ENCODE results near the gene TEX19.
"Not testable (repeated sequence)": the region's sequence is repeated elsewhere in the genome, so short reads cannot be mapped to it uniquely, and the experiment has no call there.

Gene TEX19

DNA sequence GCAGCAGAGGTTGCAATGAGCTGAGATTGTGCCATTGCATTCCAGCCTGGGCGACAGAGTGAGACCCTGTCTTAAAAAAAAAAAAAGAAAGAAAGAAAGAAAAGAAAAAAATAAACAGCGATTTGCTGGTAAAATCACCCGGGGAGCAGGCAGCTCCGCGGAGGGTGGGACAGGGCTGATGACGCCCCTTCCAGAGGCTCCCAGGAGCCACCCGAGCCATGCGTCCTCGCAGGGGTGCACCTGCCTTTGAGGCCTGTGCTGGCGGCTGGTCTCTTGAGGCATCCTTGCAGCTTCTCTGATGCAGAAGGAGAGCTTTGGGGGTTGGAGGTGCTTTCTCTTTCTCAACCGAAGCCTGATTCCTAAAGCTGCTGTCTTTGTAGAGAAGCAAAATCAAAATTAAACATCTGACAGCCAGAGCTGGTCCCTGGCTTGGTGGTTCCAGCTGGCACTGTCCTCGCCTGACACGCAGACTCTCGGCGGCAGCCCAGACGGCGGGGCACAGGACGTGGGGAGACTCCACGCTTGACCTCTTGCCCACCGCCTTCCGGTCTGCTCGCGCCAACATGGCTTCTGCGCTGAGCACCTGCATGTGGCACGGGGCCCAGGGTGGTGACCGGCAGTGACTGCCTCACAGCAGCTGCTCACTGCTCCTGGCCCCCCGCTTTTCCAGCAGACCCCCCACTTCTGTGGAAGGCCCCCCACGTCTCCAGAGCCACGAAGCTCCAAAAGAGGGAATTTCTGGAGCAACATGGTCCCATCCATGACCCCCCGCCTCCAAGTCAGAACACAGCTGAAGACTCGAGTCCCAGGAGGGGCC, 19.1 kb downstream of the TEX19 start:
- no peak for DNase-seq
- H3K4me3 ChIP-seq (ENCODE audit: low read depth, low read length): no peak overlapping the region
- no peak overlapping the region for H3K27ac ChIP-seq
- TF ChIP-seq, protein P1, sequence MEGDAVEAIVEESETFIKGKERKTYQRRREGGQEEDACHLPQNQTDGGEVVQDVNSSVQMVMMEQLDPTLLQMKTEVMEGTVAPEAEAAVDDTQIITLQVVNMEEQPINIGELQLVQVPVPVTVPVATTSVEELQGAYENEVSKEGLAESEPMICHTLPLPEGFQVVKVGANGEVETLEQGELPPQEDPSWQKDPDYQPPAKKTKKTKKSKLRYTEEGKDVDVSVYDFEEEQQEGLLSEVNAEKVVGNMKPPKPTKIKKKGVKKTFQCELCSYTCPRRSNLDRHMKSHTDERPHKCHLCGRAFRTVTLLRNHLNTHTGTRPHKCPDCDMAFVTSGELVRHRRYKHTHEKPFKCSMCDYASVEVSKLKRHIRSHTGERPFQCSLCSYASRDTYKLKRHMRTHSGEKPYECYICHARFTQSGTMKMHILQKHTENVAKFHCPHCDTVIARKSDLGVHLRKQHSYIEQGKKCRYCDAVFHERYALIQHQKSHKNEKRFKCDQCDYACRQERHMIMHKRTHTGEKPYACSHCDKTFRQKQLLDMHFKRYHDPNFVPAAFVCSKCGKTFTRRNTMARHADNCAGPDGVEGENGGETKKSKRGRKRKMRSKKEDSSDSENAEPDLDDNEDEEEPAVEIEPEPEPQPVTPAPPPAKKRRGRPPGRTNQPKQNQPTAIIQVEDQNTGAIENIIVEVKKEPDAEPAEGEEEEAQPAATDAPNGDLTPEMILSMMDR (IDR thresholded peaks at IDR 0.05; ENCODE audit: low read depth, low read length, missing control alignments): no peak
- peaks cover 20% of the 10 kb centered on the region for H3K27me3 ChIP-seq (replicated peaks)
- no peaks in the 10 kb centered on the region for H3K36me3 ChIP-seq (replicated peaks)
- in situ Hi-C loops (cut with HindIII; ENCODE audit: low pct_ligation_motif_present, low sequenced_read_pairs): no loop called here

DNA sequence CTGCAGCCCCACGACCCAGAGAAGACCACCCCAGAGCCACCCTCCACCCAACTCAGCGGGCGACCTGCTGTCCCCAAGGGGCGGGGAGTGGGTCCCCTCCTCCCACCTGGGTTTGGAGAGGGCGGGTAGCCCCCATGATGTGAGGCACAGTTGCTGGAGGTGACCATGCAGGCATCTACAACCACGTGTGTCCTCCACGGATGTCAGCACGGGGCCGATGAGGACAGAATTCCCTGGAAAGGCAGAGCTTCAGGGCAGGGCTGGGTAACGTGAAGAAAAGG, 19.6 kb downstream of the TEX19 start:
- in situ Hi-C loops (cut with HindIII; ENCODE audit: low pct_ligation_motif_present, low sequenced_read_pairs): no loop called here
- H3K27me3 ChIP-seq (replicated peaks): peaks cover 17% of the 10 kb centered on the region
- no peak for DNase-seq
- TF ChIP-seq, protein P1 (IDR thresholded peaks at IDR 0.05; ENCODE audit: low read depth, low read length, missing control alignments): no peak
- H3K4me3 ChIP-seq (ENCODE audit: low read depth, low read length): no peak overlapping the region
- no peak overlapping the region for H3K27ac ChIP-seq
- no peaks in the 10 kb centered on the region for H3K36me3 ChIP-seq (replicated peaks)

DNA sequence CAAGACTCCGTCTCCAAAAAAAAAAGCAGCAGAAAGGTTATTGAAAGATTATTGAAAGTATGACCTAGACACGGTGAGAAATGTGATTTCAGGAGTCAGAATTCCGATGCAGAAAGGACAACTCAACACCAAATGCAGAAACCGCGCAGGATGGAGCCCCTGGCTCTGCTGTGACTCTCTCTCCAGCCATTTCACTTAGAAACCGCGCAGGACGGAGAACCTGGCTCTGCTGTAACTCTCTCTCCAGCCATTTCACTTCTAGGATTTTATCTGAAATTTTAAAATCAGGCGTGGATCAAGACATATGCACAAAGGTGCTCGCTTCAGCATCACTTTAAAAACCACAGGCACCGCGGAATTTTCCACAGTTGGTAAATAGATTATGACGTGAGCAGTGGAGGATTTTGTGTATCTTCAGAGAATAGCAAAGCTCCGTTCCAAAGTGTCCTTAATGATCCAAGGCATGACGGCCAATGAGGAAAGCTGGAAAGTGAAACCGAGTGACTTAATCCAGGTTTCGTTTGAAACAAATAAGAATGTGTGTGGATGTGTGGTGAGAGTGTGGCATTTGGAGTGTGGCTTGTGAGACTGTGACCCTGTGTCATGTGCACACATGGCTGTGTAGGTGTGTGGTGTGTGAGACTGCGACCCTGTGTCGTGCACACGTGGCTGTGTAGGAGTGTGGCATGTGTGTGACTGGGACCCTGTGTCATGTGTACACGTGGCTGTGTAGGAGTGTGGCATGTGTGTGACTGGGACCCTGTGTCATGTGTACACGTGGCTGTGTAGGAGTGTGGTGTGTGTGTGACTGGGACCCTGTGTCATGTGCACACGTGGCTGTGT, 22.0 kb downstream of the TEX19 start:
- in situ Hi-C loops (cut with HindIII; ENCODE audit: low pct_ligation_motif_present, low sequenced_read_pairs): no loop called here
- H3K27me3 ChIP-seq (replicated peaks): peaks cover 10% of the 10 kb centered on the region
- no peak overlapping the region for H3K27ac ChIP-seq
- no peak overlapping the region for H3K4me3 ChIP-seq (ENCODE audit: low read depth, low read length)
- DNase-seq: no peak
- TF ChIP-seq, protein P1 (IDR thresholded peaks at IDR 0.05; ENCODE audit: low read depth, low read length, missing control alignments): no peak
- no peaks in the 10 kb centered on the region for H3K36me3 ChIP-seq (replicated peaks)

GRCh38 chr17:82381703-82382009, 22.6 kb downstream of the TEX19 start:
- H3K27me3 ChIP-seq (replicated peaks): peaks cover 14% of the 10 kb centered on the region
- H3K4me3 ChIP-seq (ENCODE audit: low read depth, low read length); H3K27ac ChIP-seq; H3K36me3 ChIP-seq (replicated peaks); in situ Hi-C loops (cut with HindIII; ENCODE audit: low pct_ligation_motif_present, low sequenced_read_pairs); DNase-seq: not testable (repeated sequence)

DNA sequence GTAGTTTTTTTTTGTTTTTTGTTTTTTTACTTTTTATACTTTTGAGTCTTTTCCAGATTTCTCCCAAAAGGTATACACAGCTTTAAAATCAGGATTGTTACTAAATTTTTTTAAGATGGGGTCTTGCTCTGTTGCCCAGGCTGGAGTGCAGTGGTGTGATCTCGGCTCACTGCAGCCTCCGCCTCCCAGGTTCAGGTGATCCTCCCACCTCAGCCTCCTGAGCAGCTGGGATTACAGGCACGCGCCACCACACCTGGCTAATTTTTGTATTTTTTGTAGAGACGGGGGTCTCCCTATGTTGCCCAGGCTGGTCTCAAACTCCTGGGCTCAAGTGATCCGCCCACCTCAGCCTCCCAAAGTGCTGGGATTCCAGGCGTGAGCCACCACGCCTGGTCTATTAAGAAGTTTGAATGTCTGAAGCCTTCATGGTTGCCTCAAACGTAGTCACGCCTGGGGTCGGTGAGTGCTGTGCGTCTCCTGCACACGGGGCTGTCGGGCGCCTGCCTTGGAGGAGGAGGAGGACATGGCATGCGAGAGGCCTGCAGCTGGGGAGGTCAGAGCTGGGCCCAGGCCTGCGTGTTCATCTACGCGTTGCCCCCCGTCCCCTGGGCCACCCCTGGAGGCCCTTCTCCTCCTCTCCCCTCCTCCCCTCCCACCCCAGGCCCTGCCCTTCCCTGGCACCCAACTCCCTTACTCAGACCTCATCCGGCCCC, 23.3 kb downstream of the TEX19 start:
- H3K4me3 ChIP-seq (ENCODE audit: low read depth, low read length); DNase-seq; in situ Hi-C loops (cut with HindIII; ENCODE audit: low pct_ligation_motif_present, low sequenced_read_pairs); H3K36me3 ChIP-seq (replicated peaks); H3K27ac ChIP-seq: not testable (repeated sequence)
- H3K27me3 ChIP-seq (replicated peaks): peaks cover 19% of the 10 kb centered on the region

- H3K4me3 ChIP-seq (ENCODE audit: low read depth, low read length): no peak overlapping the region
- H3K27me3 ChIP-seq (replicated peaks): peaks cover 19% of the 10 kb centered on the region
- H3K27ac ChIP-seq: no peak overlapping the region
- TF ChIP-seq, protein P1 (IDR thresholded peaks at IDR 0.05; ENCODE audit: low read depth, low read length, missing control alignments): no peak
- no peak for DNase-seq
- H3K36me3 ChIP-seq (replicated peaks): no peaks in the 10 kb centered on the region
- in situ Hi-C loops (cut with HindIII; ENCODE audit: low pct_ligation_motif_present, low sequenced_read_pairs): no loop called here
Measured at GRCh38 chr17:82382933-82383255, 23.8 kb downstream of the TEX19 start.

Data from brain microvascular endothelial cell (primary cell).